Parathyroid adenoma (tissue), 2 donors: ENCODE data around the gene DIO2.

Source experiments
- H2AFZ ChIP-seq: fragments of 300-600 bp; sonication (generic); one replicate; pipeline ENCODE4 v1.7.0; 2017; ENCODE audit warnings: antibody characterized with exemption, mild to moderate bottlenecking
- H3K27ac ChIP-seq: fragments of 300-600 bp; sonication (generic); one replicate; pipeline ENCODE4 v1.7.0; 2017
- H3K27me3 ChIP-seq: fragments of 300-600 bp; sonication (generic); one replicate; pipeline ENCODE4 v1.7.0; 2017; ENCODE audit warnings: low read length; ENCODE audit not compliant: control insufficient read depth, insufficient read depth
- H3K36me3 ChIP-seq: fragments of 300-600 bp; sonication (generic); one replicate; pipeline ENCODE4 v1.7.0; 2017; ENCODE audit warnings: low read length; ENCODE audit not compliant: control insufficient read depth, insufficient read depth
- H3K4me1 ChIP-seq: fragments of 300-600 bp; sonication (generic); one replicate; pipeline ENCODE4 v1.7.0; 2017; ENCODE audit warnings: control low read depth
- H3K4me2 ChIP-seq: fragments of 300-600 bp; sonication (generic); one replicate; pipeline ENCODE4 v1.7.0; 2017; ENCODE audit warnings: low read length
- H3K4me3 ChIP-seq: fragments of 300-600 bp; sonication (generic); one replicate; pipeline ENCODE4 v1.7.0; 2017; ENCODE audit warnings: low read depth, low read length
- H3K79me2 ChIP-seq: fragments of 300-600 bp; sonication (generic); one replicate; pipeline ENCODE4 v1.7.0; 2017; ENCODE audit warnings: control low read depth
- H3K9ac ChIP-seq: fragments of 300-600 bp; sonication (generic); one replicate; pipeline ENCODE4 v1.7.0; 2017; ENCODE audit warnings: mild to moderate bottlenecking
- H3K9me3 ChIP-seq: fragments of 300-600 bp; sonication (generic); one replicate; pipeline ENCODE4 v1.7.0; 2017; ENCODE audit warnings: low read length; ENCODE audit not compliant: control insufficient read depth
- CTCF ChIP-seq: fragments of 300-600 bp; sonication (generic); IDR thresholded peaks from one replicate; pipeline ENCODE4 v1.7.0; 2017; ENCODE audit warnings: antibody characterized with exemption, mild to moderate bottlenecking
- donor health status: primary hyperparathyroidism.

DIO2 gene

GRCh38 chr14:80215756-80216581 is 4.7 kb upstream of the DIO2 start:
- TF ChIP-seq CTCF = no peak
- Histone ChIP-seq H3K36me3 (no peaks in the 10 kb centered on the region), H3K4me2 (no peak overlapping the region), H3K9me3 (no peaks in the 10 kb centered on the region), H2AFZ (no peak overlapping the region), H3K9ac (no peak overlapping the region), H3K27me3 (no peaks in the 10 kb centered on the region), H3K4me3 (no peak overlapping the region), H3K4me1 (no peaks in the 10 kb centered on the region), H3K79me2 (no peaks in the 10 kb centered on the region), H3K27ac (no peak overlapping the region)

GRCh38 chr14:80215081-80215480 is 3.8 kb upstream of the DIO2 start:
- Histone ChIP-seq H3K4me2 (no peak overlapping the region), H3K27me3 (no peaks in the 10 kb centered on the region), H3K4me1 (no peaks in the 10 kb centered on the region), H3K79me2 (no peaks in the 10 kb centered on the region), H3K27ac (no peak overlapping the region), H2AFZ (no peak overlapping the region), H3K9ac (no peak overlapping the region), H3K4me3 (no peak overlapping the region), H3K36me3 (no peaks in the 10 kb centered on the region), H3K9me3 (no peaks in the 10 kb centered on the region)
- TF ChIP-seq CTCF = no peak

DNA sequence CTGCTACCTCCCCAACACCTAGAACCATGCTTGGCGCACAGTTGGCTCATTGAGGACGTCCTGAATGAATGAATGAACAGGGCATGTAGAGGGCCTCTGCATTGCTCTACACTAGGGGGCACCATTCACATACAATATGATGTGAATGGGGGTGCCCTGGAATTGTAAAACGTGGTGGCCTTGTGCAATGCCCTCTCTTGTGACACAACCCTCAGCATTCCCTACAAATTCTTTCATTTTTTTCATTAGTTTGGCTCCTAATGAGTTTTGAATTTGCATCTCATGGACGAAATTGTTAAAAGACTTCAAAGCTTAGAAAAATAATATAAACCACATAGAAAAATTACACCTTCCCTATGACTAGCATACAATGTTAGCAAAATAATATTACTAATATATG is 2.3 kb upstream of the DIO2 start:
- no peak overlapping the region for H3K9ac ChIP-seq
- H3K4me1 ChIP-seq = no peaks in the 10 kb centered on the region
- TF ChIP-seq CTCF = peak; percentile 30
- no peaks in the 10 kb centered on the region for H3K9me3 ChIP-seq
- H2AFZ ChIP-seq = no peak overlapping the region
- no peak overlapping the region for H3K27ac ChIP-seq
- H3K4me2 ChIP-seq = no peak overlapping the region
- H3K27me3 ChIP-seq = no peaks in the 10 kb centered on the region
- H3K36me3 ChIP-seq = no peaks in the 10 kb centered on the region
- H3K79me2 ChIP-seq = no peaks in the 10 kb centered on the region
- no peak overlapping the region for H3K4me3 ChIP-seq

DNA sequence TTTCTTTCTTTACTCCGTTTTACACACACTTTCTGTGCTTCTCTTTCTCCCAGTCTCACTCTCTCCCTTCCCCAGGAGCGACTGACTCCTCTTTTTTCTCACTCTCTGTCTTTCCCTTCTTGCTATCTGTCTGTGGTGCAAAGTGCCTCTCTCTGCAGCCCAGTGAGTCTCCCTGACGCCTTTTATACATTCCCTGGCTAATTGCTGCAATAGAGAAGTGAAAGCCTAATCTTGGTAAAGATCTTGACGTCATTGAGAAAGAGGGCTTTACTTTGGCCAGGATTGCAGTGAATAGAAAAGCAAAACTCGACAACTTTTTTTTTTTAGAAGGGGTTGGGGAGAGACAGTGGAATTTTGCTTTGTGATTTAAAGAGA is 706 bp upstream of the DIO2 start:
- H3K4me2 ChIP-seq = peak overlapping the region; percentile 63

More for the DNA sequence above, 706 bp upstream of the DIO2 start:
- Histone ChIP-seq H3K9me3 (no peaks in the 10 kb centered on the region), H3K4me1 (no peaks in the 10 kb centered on the region), H3K9ac (no peak overlapping the region), H2AFZ (peak overlapping the region; percentile 34), H3K36me3 (no peaks in the 10 kb centered on the region), H3K27me3 (no peaks in the 10 kb centered on the region), H3K27ac (no peak overlapping the region), H3K79me2 (no peaks in the 10 kb centered on the region), H3K4me3 (peak overlapping the region; percentile 30)
- TF ChIP-seq CTCF = no peak
